Stimulated activated CD8-positive, alpha-beta memory T cell treated with anti-CD3 and anti-CD28 coated beads, Interleukin-7, amount 100 ng/mL, for 1 hour (primary cell): ENCODE data around the gene GABARAPL1.
"Not testable (repeated sequence)": the region's sequence is repeated elsewhere in the genome, so short reads cannot be mapped to it uniquely, and the experiment has no call there.

Experiments used
- DNase-seq, 2 donors: peaks; one replicate each; pipeline ENCODE4 v3.0.0-alpha.2; 2020; ENCODE audit warnings: low read depth in 2 of 2

The GABARAPL1 gene

GRCh38 chr12:10212739-10213131 is at the start of gene GABARAPL1:
GABARAPL1 (plus strand) TSS chr12:10212877; CDS start chr12:10213130, 253 bp downstream.
- peak; percentile 55 to 64 for DNase-seq

GRCh38 chr12:10163084-10163483 is 49.6 kb upstream of the GABARAPL1 start:
- no peak for DNase-seq

- DNase-seq, result no peak
Observed at GRCh38 chr12:10165421-10165820, 47.3 kb upstream of the GABARAPL1 start.

- no peak for DNase-seq
Observed at GRCh38 chr12:10167599-10167998, 45.1 kb upstream of the GABARAPL1 start.

- DNase-seq, result no peak
Observed at GRCh38 chr12:10169104-10169503, 43.6 kb upstream of the GABARAPL1 start.

- DNase-seq, result no peak
Observed at GRCh38 chr12:10170216-10170615, 42.5 kb upstream of the GABARAPL1 start.

GRCh38 chr12:10171973-10172728 is 40.5 kb upstream of the GABARAPL1 start, which contains the start of gene OLR1:
OLR1 (minus strand) TSS chr12:10172132; CDS start chr12:10172077, 55 bp downstream.
- DNase-seq, result no peak

GRCh38 chr12:10174986-10175614 is 37.6 kb upstream of the GABARAPL1 start:
- DNase-seq, result no peak

- DNase-seq, result no peak
Observed at GRCh38 chr12:10175846-10176636, 36.6 kb upstream of the GABARAPL1 start.

GRCh38 chr12:10178821-10179220 is 33.9 kb upstream of the GABARAPL1 start, which contains the start of gene TMEM52B:
TMEM52B (plus strand) TSS chr12:10179032; CDS start chr12:10179575, 543 bp downstream.
- no peak for DNase-seq

GRCh38 chr12:10179776-10180181 is 32.9 kb upstream of the GABARAPL1 start:
- DNase-seq, result no peak

GRCh38 chr12:10182354-10183049 is 30.2 kb upstream of the GABARAPL1 start:
- DNase-seq, result no peak

GRCh38 chr12:10184261-10184843 is 28.3 kb upstream of the GABARAPL1 start:
- DNase-seq, result no peak

GRCh38 chr12:10186299-10186698 is 26.4 kb upstream of the GABARAPL1 start:
- DNase-seq, result no peak

GRCh38 chr12:10186958-10187357 is 25.7 kb upstream of the GABARAPL1 start:
- not testable (repeated sequence) for DNase-seq

GRCh38 chr12:10189653-10190052 is 23.0 kb upstream of the GABARAPL1 start:
- DNase-seq, result no peak

- peak in 1 of 2 donors; percentile 10 for DNase-seq
Observed at GRCh38 chr12:10190558-10191388, 21.9 kb upstream of the GABARAPL1 start.

GRCh38 chr12:10191865-10192264 is 20.8 kb upstream of the GABARAPL1 start:
- DNase-seq, result no peak

GRCh38 chr12:10194160-10194670 is 18.5 kb upstream of the GABARAPL1 start:
- DNase-seq, result no peak

- no peak for DNase-seq
Observed at GRCh38 chr12:10196210-10196609, 16.5 kb upstream of the GABARAPL1 start.
